Bronchial epithelial cell (primary cell): ENCODE data around the gene TUBA3C. TPM values are rescaled to one million over a fixed set of nuclear protein-coding genes. Genes with fewer than 3 reads are reported as not detected.

ENCODE experiments used
- DNase-seq: peaks from one replicate; pipeline ENCODE4 v3.0.0-alpha.2; 2010; ENCODE audit warnings: low read depth
- FAIRE-seq: peaks from 2 replicates; lab custom pipeline; 2011; peaks lifted over from hg19 to GRCh38; lab: Jason Lieb, UNC
- H3K27me3 ChIP-seq: 2 replicates; pipeline ENCODE4 v1.5.1; 2011; ENCODE audit warnings: low read length; ENCODE audit not compliant: control insufficient read depth, insufficient read depth
- H3K36me3 ChIP-seq: 2 replicates; pipeline ENCODE4 v1.5.1; 2011; ENCODE audit warnings: low read length; ENCODE audit not compliant: control insufficient read depth, insufficient read depth
- H3K4me3 ChIP-seq: 2 replicates; pipeline ENCODE4 v1.5.1; 2011; ENCODE audit warnings: mild to moderate bottlenecking, low read depth, low read length, control low read depth
- CTCF ChIP-seq: IDR thresholded peaks from 2 replicates; pipeline ENCODE4 v1.5.1; 2011; ENCODE audit warnings: mild to moderate bottlenecking, moderate library complexity, low read length, control low read depth, inconsistent platforms; ENCODE audit not compliant: insufficient read depth, severe bottlenecking
- total RNA-seq: library from RNA; depleted of rRNA; stranded (reverse); fragments of >200 nt; gene quantifications from 2 replicates; pipeline ENCODE4 v1.2.1, GENCODE V29; 2014

TUBA3C gene
- total RNA-seq, 1 donor from 2014 or later = not detected

- FAIRE-seq (no peak), DNase-seq (no peak)
- TF ChIP-seq CTCF = no peak
- Histone ChIP-seq H3K36me3 (no peaks in the 10 kb centered on the region), H3K4me3 (no peak overlapping the region), H3K27me3 (no peaks in the 10 kb centered on the region)
These were observed 31.4 kb downstream of the TUBA3C start for GRCh38 chr13:19150226-19150625.

GRCh38 chr13:19148561-19148960 is 33.1 kb downstream of the TUBA3C start:
- Histone ChIP-seq H3K36me3 (no peaks in the 10 kb centered on the region), H3K27me3 (no peaks in the 10 kb centered on the region), H3K4me3 (no peak overlapping the region)
- no peak for FAIRE-seq
- TF ChIP-seq CTCF = no peak
- DNase-seq = no peak
